Right lobe of liver (tissue), 6 donors: ENCODE results near the gene EIF3L. TPM values are rescaled to one million over a fixed set of nuclear protein-coding genes. Genes with fewer than 3 reads are reported as not detected.

Experiments
- ATAC-seq, 4 donors: fragments of 200-7000 bp; cut with Tn5 transposase; one replicate each; pipeline ENCODE4 v1.9.1; 2020; ENCODE audit warnings: mild to moderate bottlenecking in 4 of 4, moderate library complexity in 4 of 4
- DNase-seq, 3 donors: peaks; one replicate each; pipeline ENCODE4 v3.0.0-alpha.2; 2020
- H3K27ac ChIP-seq, 3 donors: fragments of 200-600 bp; one replicate each; pipeline ENCODE4 v1.8.0; 2022
- H3K27me3 ChIP-seq, 2 donors: fragments of 200-600 bp; one replicate each; pipeline ENCODE4 v1.8.0; 2022
- H3K36me3 ChIP-seq, 4 donors: fragments of 200-600 bp; sonication (generic) in 1 of 4; one replicate each; pipeline versions ENCODE4 v1.5.1 to v1.8.0; 2017 to 2022; ENCODE audit warnings: control low read depth in 1 of 4
- H3K4me1 ChIP-seq, 4 donors: fragments of 200-600 bp; sonication (generic) in 1 of 4; one replicate each; pipeline versions ENCODE4 v1.5.1 to v1.8.0; 2017 to 2022; ENCODE audit warnings: control low read depth in 1 of 4
- H3K4me3 ChIP-seq, 3 donors: fragments of 200-600 bp; one replicate each; pipeline ENCODE4 v1.8.0; 2022
- H3K9me3 ChIP-seq, 4 donors: fragments of 200-600 bp; sonication (generic) in 1 of 4; one replicate each; pipeline versions ENCODE4 v1.5.1 to v1.8.0; 2017 to 2022; ENCODE audit warnings: control low read depth in 1 of 4
- CTCF ChIP-seq, 4 donors: fragments of 200-600 bp in 3 of 4; fragments of 450-650 bp in 1 of 4; IDR thresholded peaks; one replicate each; pipeline versions ENCODE4 v1.5.1 to v1.8.0; 2016 to 2022; ENCODE audit warnings: antibody characterized with exemption in 4 of 4, mild to moderate bottlenecking in 2 of 4
- POLR2A ChIP-seq: fragments of 450-650 bp; IDR thresholded peaks from one replicate; pipeline ENCODE4 v1.6.1; 2017; ENCODE audit warnings: antibody characterized with exemption, mild to moderate bottlenecking
- WGBS: methylation state at CpG from one replicate; pipeline ENCODE4 v1.1.6; 2018; ENCODE audit warnings: low coverage, low lambda C conversion rate; ENCODE audit not compliant: insufficient coverage; ENCODE audit errors: missing lambda C conversion rate; 5-methylcytosine and 5-hydroxymethylcytosine counted together
- intact Hi-C, 2 donors: fragments of 100-400 bp; cut with DNase I; formaldehyde crosslinking; loops; one replicate each; pipeline versions ENCODE4 v1.11.2 to v1.14.1; 2022
- total RNA-seq, 6 experiments: library from RNA; depleted of rRNA in 2 of 6; stranded (reverse); fragments of >200 nt in 2 of 6; fragmentation: NEBNext Ultra II Directional in 3 of 6; extraction: Animal tissue kit (Norgen Biotek cat#: 25700) in 3 of 6; gene quantifications; one replicate each; pipeline versions ENCODE4 v1.1.0 to v1.2.4, GENCODE V29; 2016 to 2023
- donor health status: DM: no; HTN: yes; CAD: no.
- donor health status: DM: no; HTN: no; CAD: no.
- donor health status: DM: no; HTN: no; CAD: no.
- donor health status: DM: no; HTN: yes; CAD: no.
- donor health status: DM: no; HTN: yes; CAD: no.

Gene EIF3L
- total RNA-seq, 6 experiments from 2014 or later = 117 to 200 (median 164) TPM

GRCh38 chr22:37809672-37810333 is 39.4 kb upstream of the EIF3L start:
- intact Hi-C loops = no loop called here
- Histone ChIP-seq H3K27ac (peak overlapping the region in 1 of 3 donors; percentile 64), H3K4me3 (peak overlapping the region in 1 of 3 donors; percentile 84), H3K4me1 (peaks cover 0 to 24% (median 8%) of the 10 kb centered on the region in 4 donors), H3K27me3 (no peaks in the 10 kb centered on the region), H3K36me3 (peaks cover 0 to 15% (median 0%) of the 10 kb centered on the region in 4 donors), H3K9me3 (no peaks in the 10 kb centered on the region)
- DNase-seq (no peak), ATAC-seq (no peak)
- TF ChIP-seq CTCF (IDR thresholded peaks at IDR 0.05) (no peak), POLR2A (no peak)
- 92% methylated on average over 2 of the region's 5 CpGs for WGBS

DNA sequence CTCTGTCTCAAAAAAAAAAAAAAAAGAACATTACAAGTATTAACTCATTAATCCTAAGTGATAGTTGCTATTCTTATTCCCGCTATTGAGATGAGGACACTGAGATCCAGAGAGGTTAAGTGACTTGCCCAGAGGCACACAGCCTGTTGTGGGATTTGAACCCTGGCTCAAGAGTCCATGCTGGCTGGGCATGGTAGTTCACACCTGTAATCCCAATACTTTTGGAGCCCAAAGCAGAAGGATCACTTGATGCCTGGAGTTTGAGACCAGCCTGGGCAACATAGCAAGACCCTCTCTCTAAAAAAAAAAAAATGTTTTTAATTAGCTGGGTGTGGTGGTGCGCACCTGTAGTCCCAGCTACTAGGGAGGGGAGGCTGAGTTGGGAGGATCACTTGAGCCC is 37.4 kb upstream of the EIF3L start:
- Histone ChIP-seq H3K36me3 (peaks cover 0 to 19% (median 0%) of the 10 kb centered on the region in 4 donors), H3K9me3 (no peaks in the 10 kb centered on the region), H3K27ac (no peak overlapping the region), H3K27me3 (no peaks in the 10 kb centered on the region), H3K4me3 (no peak overlapping the region), H3K4me1 (peaks cover 0 to 33% (median 13%) of the 10 kb centered on the region in 4 donors)
- WGBS = 100% methylated on average over 1 of the region's 2 CpGs
- TF ChIP-seq CTCF (IDR thresholded peaks at IDR 0.05) = no peak
- no peak for TF ChIP-seq POLR2A
- no peak for ATAC-seq
- DNase-seq = no peak
- intact Hi-C loops = no loop called here

- no peak for TF ChIP-seq POLR2A
- TF ChIP-seq CTCF (IDR thresholded peaks at IDR 0.05) = no peak
- WGBS = 90% methylated on average over 5 of the region's 27 CpGs
- ATAC-seq (no peak), DNase-seq (no peak)
- Histone ChIP-seq H3K4me1 (peaks cover 0 to 42% (median 18%) of the 10 kb centered on the region in 4 donors), H3K4me3 (no peak overlapping the region), H3K27me3 (no peaks in the 10 kb centered on the region), H3K36me3 (peaks cover 0 to 19% (median 0%) of the 10 kb centered on the region in 4 donors), H3K9me3 (no peaks in the 10 kb centered on the region), H3K27ac (no peak overlapping the region)
- intact Hi-C loops = no loop called here
These were observed 36.1 kb upstream of the EIF3L start for GRCh38 chr22:37812869-37813678.

- WGBS = 76% methylated on average over 5 of the region's 12 CpGs
- TF ChIP-seq CTCF (IDR thresholded peaks at IDR 0.05) = no peak
- no peak for TF ChIP-seq POLR2A
- Histone ChIP-seq H3K9me3 (no peaks in the 10 kb centered on the region), H3K27me3 (no peaks in the 10 kb centered on the region), H3K4me3 (no peak overlapping the region), H3K4me1 (peaks cover 0 to 34% (median 20%) of the 10 kb centered on the region in 4 donors), H3K27ac (no peak overlapping the region), H3K36me3 (peaks cover 0 to 19% (median 0%) of the 10 kb centered on the region in 4 donors)
- intact Hi-C loops = loop anchor here (5.0 kb wide), 1 partner anchor 47 kb away; no protein-coding TSS in a partner anchor
- no peak for ATAC-seq
- DNase-seq = peak in 1 of 3 donors; percentile 26
These were observed 33.6 kb upstream of the EIF3L start for GRCh38 chr22:37815593-37815992.
